HEK293 (cell line): ENCODE measurements around the gene YAF2.
"Not testable (repeated sequence)": the region's sequence is repeated elsewhere in the genome, so short reads cannot be mapped to it uniquely, and the experiment has no call there.

Experiments
- CTCF ChIA-PET: fragments of 350-600 bp; formaldehyde crosslinking; extraction: SDS; loops from one replicate; lab custom pipeline; 2021; ENCODE audit warnings: antibody characterized with exemption; lab: Yijun Ruan, JAX
- POLR2A ChIA-PET: fragments of 300-600 bp; formaldehyde crosslinking; extraction: SDS; loops from one replicate; lab custom pipeline; 2020; ENCODE audit warnings: antibody characterized with exemption, inconsistent platforms; lab: Yijun Ruan, JAX
- H3K27ac ChIP-seq: fragments of 200-500 bp; sonication (Bioruptor generic); 2 replicates; pipeline ENCODE4 v1.5.1; 2014; ENCODE audit warnings: low read depth, low read length, control low read depth, inconsistent platforms; ENCODE audit errors: extremely low read depth
- H3K36me3 ChIP-seq, 2 experiments: fragments of 200-500 bp in 1 of 2; sonication (Bioruptor generic) in 1 of 2; 1 replicate in 1 of 2; 2 replicates in 1 of 2; pipeline ENCODE4 v1.5.1; 2014 to 2017; ENCODE audit warnings: inconsistent platforms in 2 of 2, low read length in 2 of 2; ENCODE audit not compliant: control insufficient read depth in 2 of 2, insufficient read depth in 1 of 2
- H3K4me1 ChIP-seq: fragments of 200-500 bp; sonication (Bioruptor generic); 2 replicates; pipeline ENCODE4 v1.5.1; 2014; ENCODE audit warnings: mild to moderate bottlenecking, low read length, inconsistent platforms; ENCODE audit not compliant: control insufficient read depth, insufficient read depth
- H3K4me3 ChIP-seq: 2 replicates; pipeline ENCODE4 v1.5.1; 2011; ENCODE audit warnings: low read depth, mild to moderate bottlenecking, control low read depth, low read length, moderate library complexity
- H3K9me3 ChIP-seq: fragments of 200-500 bp; sonication (Bioruptor generic); 2 replicates; pipeline ENCODE4 v1.5.1; 2014; ENCODE audit warnings: low read depth, low read length, inconsistent platforms; ENCODE audit not compliant: control insufficient read depth, insufficient read depth
- BCL6B ChIP-seq: fragments of 450-650 bp; formaldehyde crosslinking; IDR thresholded peaks from 2 replicates; pipeline ENCODE4 v1.5.1; 2017; ENCODE audit warnings: missing biosample characterization, missing genetic modification characterization
- KLF10 ChIP-seq: fragments of 450-650 bp; IDR thresholded peaks from 2 replicates; pipeline ENCODE4 v1.5.1; 2018; ENCODE audit warnings: missing biosample characterization, mild to moderate bottlenecking, missing genetic modification characterization
- KLF7 ChIP-seq: fragments of 450-650 bp; formaldehyde crosslinking; IDR thresholded peaks from 2 replicates; pipeline ENCODE4 v1.5.1; 2016; ENCODE audit warnings: missing biosample characterization, missing genetic modification characterization, borderline replicate concordance
- OVOL3 ChIP-seq: fragments of 450-650 bp; formaldehyde crosslinking; IDR thresholded peaks from 2 replicates; pipeline ENCODE4 v1.5.1; 2016; ENCODE audit warnings: missing biosample characterization, missing genetic modification characterization
- REST ChIP-seq: fragments of 450-650 bp; formaldehyde crosslinking; IDR thresholded peaks from 2 replicates; pipeline ENCODE4 v1.5.1; 2016; ENCODE audit warnings: missing biosample characterization, missing genetic modification characterization
- SCRT2 ChIP-seq: fragments of 450-650 bp; formaldehyde crosslinking; IDR thresholded peaks from 2 replicates; pipeline ENCODE4 v1.5.1; 2016; ENCODE audit warnings: missing biosample characterization, missing genetic modification characterization
- ZBTB1 ChIP-seq: fragments of 450-650 bp; formaldehyde crosslinking; IDR thresholded peaks from 2 replicates; pipeline ENCODE4 v1.5.1; 2016; ENCODE audit warnings: missing biosample characterization, missing genetic modification characterization
- ZBTB11 ChIP-seq: fragments of 450-650 bp; formaldehyde crosslinking; conservative IDR thresholded peaks from 2 replicates; pipeline ENCODE4 v1.5.1; 2016; ENCODE audit warnings: low read depth, missing biosample characterization, missing genetic modification characterization
- ZFP3 ChIP-seq: fragments of 450-650 bp; formaldehyde crosslinking; IDR thresholded peaks from 2 replicates; pipeline ENCODE4 v1.5.1; 2016; ENCODE audit warnings: low read depth, missing biosample characterization, missing genetic modification characterization
- ZFP41 ChIP-seq: fragments of 450-650 bp; formaldehyde crosslinking; IDR thresholded peaks from 2 replicates; pipeline ENCODE4 v1.5.1; 2016; ENCODE audit warnings: missing biosample characterization, missing genetic modification characterization, borderline replicate concordance
- ZNF148 ChIP-seq: fragments of 450-650 bp; formaldehyde crosslinking; IDR thresholded peaks from 2 replicates; pipeline ENCODE4 v1.5.0; 2017; ENCODE audit warnings: missing biosample characterization, missing genetic modification characterization, borderline replicate concordance
- ZNF211 ChIP-seq: fragments of 450-650 bp; formaldehyde crosslinking; IDR thresholded peaks from 2 replicates; pipeline ENCODE4 v1.5.1; 2016; ENCODE audit warnings: low read depth, missing biosample characterization, missing genetic modification characterization
- ZNF266 ChIP-seq: fragments of 450-650 bp; formaldehyde crosslinking; IDR thresholded peaks from 2 replicates; pipeline ENCODE4 v1.5.1; 2016; ENCODE audit warnings: missing biosample characterization, missing genetic modification characterization, low read depth
- ZNF341 ChIP-seq: fragments of 450-650 bp; formaldehyde crosslinking; IDR thresholded peaks from 2 replicates; pipeline ENCODE4; 2016; ENCODE audit warnings: low read depth, missing biosample characterization, missing genetic modification characterization
- ZNF366 ChIP-seq: fragments of 450-650 bp; formaldehyde crosslinking; conservative IDR thresholded peaks from 2 replicates; pipeline ENCODE4 v1.5.1; 2016; ENCODE audit warnings: missing biosample characterization, missing genetic modification characterization
- ZNF488 ChIP-seq: fragments of 450-650 bp; formaldehyde crosslinking; IDR thresholded peaks from 2 replicates; pipeline ENCODE4 v1.5.1; 2016; ENCODE audit warnings: missing biosample characterization, missing genetic modification characterization
- ZNF558 ChIP-seq: fragments of 450-650 bp; formaldehyde crosslinking; IDR thresholded peaks from 2 replicates; pipeline ENCODE4 v1.5.1; 2016; ENCODE audit warnings: missing biosample characterization, missing genetic modification characterization
- ZNF580 ChIP-seq: fragments of 450-650 bp; formaldehyde crosslinking; IDR thresholded peaks from 2 replicates; pipeline ENCODE4 v1.5.1; 2016; ENCODE audit warnings: missing biosample characterization, missing genetic modification characterization

Gene YAF2

GRCh38 chr12:42234970-42235369 lies 3.1 kb downstream of the YAF2 start:
- Histone ChIP-seq H3K36me3 (peaks cover 17 to 26% of the 10 kb centered on the region in 2 experiments), H3K4me3 (no peak overlapping the region), H3K4me1 (peaks cover 16% of the 10 kb centered on the region), H3K9me3 (no peaks in the 10 kb centered on the region), H3K27ac (no peak overlapping the region)
- POLR2A ChIA-PET = no interaction called here
- CTCF ChIA-PET = no interaction called here
- TF ChIP-seq ZNF341 (tag by site-specific recombination) = no peak
- no peak for TF ChIP-seq REST
- no peak for TF ChIP-seq ZNF211 (tag by site-specific recombination)
- TF ChIP-seq SCRT2 = no peak
- no peak for TF ChIP-seq ZBTB1 (tag by site-specific recombination)
- TF ChIP-seq OVOL3 (tag by site-specific recombination) = no peak
- TF ChIP-seq KLF10 (tag by site-specific recombination) = no peak
- no peak for TF ChIP-seq ZNF366
- TF ChIP-seq KLF7 (tag by site-specific recombination) = no peak
- no peak for TF ChIP-seq BCL6B
- TF ChIP-seq ZNF488 (tag by site-specific recombination) = no peak
- no peak for TF ChIP-seq ZNF558 (tag by site-specific recombination)
- no peak for TF ChIP-seq ZNF580 (tag by site-specific recombination)
- no peak for TF ChIP-seq ZFP41 (tag by site-specific recombination)
- no peak for TF ChIP-seq ZNF148 (tag by site-specific recombination)
- TF ChIP-seq ZFP3 (tag by site-specific recombination) = no peak
- no peak for TF ChIP-seq ZNF266
- no peak for TF ChIP-seq ZBTB11

GRCh38 chr12:42227525-42227924 lies 10.5 kb downstream of the YAF2 start:
- H3K4me1 ChIP-seq, H3K9me3 ChIP-seq, H3K4me3 ChIP-seq, CTCF ChIA-PET, POLR2A ChIA-PET, H3K27ac ChIP-seq: not testable (repeated sequence)
- H3K36me3 ChIP-seq = peaks cover 3 to 14% of the 10 kb centered on the region in 2 experiments
